Lung (tissue), 12 donors: ENCODE measurements around the gene SMAD1. TPM values are rescaled to one million over a fixed set of nuclear protein-coding genes. Genes with fewer than 3 reads are reported as not detected.
A peak's percentile ranks its signal among the peaks of the same experiment; 100 is the strongest.

Source experiments
- ATAC-seq: fragments of 200-7000 bp; cut with Tn5 transposase; one replicate; pipeline ENCODE4 v1.9.1; 2020; ENCODE audit warnings: moderate number of reproducible peaks; ENCODE audit not compliant: insufficient read depth, low FRiP score
- DNase-seq, 3 donors: peaks; one replicate each; pipeline ENCODE4 v3.0.0-alpha.2; 2013 to 2017
- H3K27ac ChIP-seq, 2 donors: one replicate each; pipeline ENCODE4 v1.5.1; 2013; ENCODE audit warnings: mild to moderate bottlenecking in 2 of 2, moderate library complexity in 2 of 2, control low read depth in 1 of 2, inconsistent platforms in 1 of 2, low read depth in 1 of 2, low read length in 1 of 2
- H3K27me3 ChIP-seq, 3 donors: one replicate each; pipeline ENCODE4 v1.5.1; 2013; ENCODE audit warnings: low read length in 2 of 3; ENCODE audit not compliant: control insufficient read depth in 3 of 3, insufficient read depth in 3 of 3
- H3K36me3 ChIP-seq, 4 donors: one replicate each; pipeline ENCODE4 v1.5.1; 2013; ENCODE audit warnings: low read length in 4 of 4, mild to moderate bottlenecking in 1 of 4, moderate library complexity in 1 of 4; ENCODE audit not compliant: control insufficient read depth in 4 of 4, insufficient read depth in 4 of 4
- H3K4me1 ChIP-seq, 5 donors: one replicate each; pipeline ENCODE4 v1.5.1; 2013; ENCODE audit warnings: low read length in 5 of 5, mild to moderate bottlenecking in 2 of 5, moderate library complexity in 1 of 5; ENCODE audit not compliant: control insufficient read depth in 5 of 5, insufficient read depth in 5 of 5
- H3K4me3 ChIP-seq: one replicate; pipeline ENCODE4 v1.5.1; 2013; ENCODE audit warnings: mild to moderate bottlenecking, control low read depth, moderate library complexity
- H3K9ac ChIP-seq, 2 donors: one replicate each; pipeline ENCODE4 v1.5.1; 2013; ENCODE audit warnings: low read length in 2 of 2, control low read depth in 1 of 2; ENCODE audit not compliant: insufficient read depth in 1 of 2
- H3K9me3 ChIP-seq, 4 donors: one replicate each; pipeline ENCODE4 v1.5.1; 2013; ENCODE audit warnings: low read length in 3 of 4, mild to moderate bottlenecking in 1 of 4, moderate library complexity in 1 of 4; ENCODE audit not compliant: control insufficient read depth in 4 of 4, insufficient read depth in 3 of 4
- WGBS, 2 donors: extraction: QIAGEN DNeasy Blood & Tissue Kit; methylation state at CpG; one replicate each; pipeline ENCODE4 v1.1.7; 2013; 5-methylcytosine and 5-hydroxymethylcytosine counted together
- polyA plus RNA-seq, 2 donors: library from polyadenylated mRNA; stranded (reverse); fragments of 200-250 nt; gene quantifications; one replicate each; pipeline ENCODE4 v1.2.1, GENCODE V29; 2013
- total RNA-seq, 2 donors: library from RNA; depleted of rRNA in 1 of 2; stranded (reverse); fragments of >200 nt in 1 of 2; gene quantifications; one replicate each; pipeline ENCODE4 v1.2.1, GENCODE V29; 2014 to 2021
- TF ChIP-seq, protein P1 (sequence below): IDR thresholded peaks from 2 replicates; pipeline ENCODE4 v1.5.1; 2012; ENCODE audit warnings: mild to moderate bottlenecking; ENCODE audit errors: control extremely low read depth, extremely low read depth
- donor health status: control.
- donor health status: control.
- donor health status: Bipolar disorder and iron deficiency.
- donor health status: healthy.
- donor health status: DM: yes; HTN: yes; CAD: no.

SMAD1 gene
- total and polyA plus RNA-seq, 4 donors: 3.7 to 50.3 (median 19.9) TPM

DNA sequence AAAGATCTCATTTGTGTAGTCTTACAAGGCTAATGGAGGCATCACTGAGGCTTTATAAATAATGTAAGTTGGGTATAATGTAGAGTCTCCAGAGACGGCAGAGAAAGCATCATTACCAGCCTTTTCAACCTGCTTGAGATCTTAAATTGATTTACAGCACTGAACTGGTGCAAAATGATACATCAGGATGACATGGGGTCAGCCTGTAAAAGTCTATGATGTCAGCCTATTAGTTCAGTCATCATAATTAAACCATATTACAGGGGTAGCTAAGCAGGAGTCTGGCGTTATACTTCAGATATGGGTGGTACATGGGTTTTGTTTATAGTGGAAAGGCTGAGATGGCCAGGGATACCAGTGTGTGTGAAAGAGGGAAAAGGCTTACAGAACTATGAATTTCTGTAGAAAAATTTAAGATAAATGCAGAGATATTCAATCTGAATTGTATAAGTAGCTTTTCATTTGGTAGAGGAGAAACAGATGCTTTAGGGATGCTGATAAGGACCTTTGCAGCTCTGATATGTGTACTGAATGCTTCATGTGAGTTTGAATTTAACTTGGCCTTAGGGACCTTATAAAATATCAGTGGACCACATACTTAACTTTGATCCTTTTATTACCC, 2.7 kb downstream of the SMAD1 start:
- ATAC-seq (no peak), DNase-seq (no peak)
- TF ChIP-seq, protein P1, sequence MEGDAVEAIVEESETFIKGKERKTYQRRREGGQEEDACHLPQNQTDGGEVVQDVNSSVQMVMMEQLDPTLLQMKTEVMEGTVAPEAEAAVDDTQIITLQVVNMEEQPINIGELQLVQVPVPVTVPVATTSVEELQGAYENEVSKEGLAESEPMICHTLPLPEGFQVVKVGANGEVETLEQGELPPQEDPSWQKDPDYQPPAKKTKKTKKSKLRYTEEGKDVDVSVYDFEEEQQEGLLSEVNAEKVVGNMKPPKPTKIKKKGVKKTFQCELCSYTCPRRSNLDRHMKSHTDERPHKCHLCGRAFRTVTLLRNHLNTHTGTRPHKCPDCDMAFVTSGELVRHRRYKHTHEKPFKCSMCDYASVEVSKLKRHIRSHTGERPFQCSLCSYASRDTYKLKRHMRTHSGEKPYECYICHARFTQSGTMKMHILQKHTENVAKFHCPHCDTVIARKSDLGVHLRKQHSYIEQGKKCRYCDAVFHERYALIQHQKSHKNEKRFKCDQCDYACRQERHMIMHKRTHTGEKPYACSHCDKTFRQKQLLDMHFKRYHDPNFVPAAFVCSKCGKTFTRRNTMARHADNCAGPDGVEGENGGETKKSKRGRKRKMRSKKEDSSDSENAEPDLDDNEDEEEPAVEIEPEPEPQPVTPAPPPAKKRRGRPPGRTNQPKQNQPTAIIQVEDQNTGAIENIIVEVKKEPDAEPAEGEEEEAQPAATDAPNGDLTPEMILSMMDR: no peak
- peaks cover 0 to 31% (median 13%) of the 10 kb centered on the region in 5 donors for H3K4me1 ChIP-seq
- no peaks in the 10 kb centered on the region for H3K36me3 ChIP-seq
- 76 to 82% methylated on average over 2 of the region's 2 CpGs for WGBS, 2 donors
- no peak overlapping the region for H3K27ac ChIP-seq
- no peak overlapping the region for H3K4me3 ChIP-seq
- no peaks in the 10 kb centered on the region for H3K9me3 ChIP-seq
- peak overlapping the region in 1 of 2 donors; percentile 54 for H3K9ac ChIP-seq
- H3K27me3 ChIP-seq: no peaks in the 10 kb centered on the region

DNA sequence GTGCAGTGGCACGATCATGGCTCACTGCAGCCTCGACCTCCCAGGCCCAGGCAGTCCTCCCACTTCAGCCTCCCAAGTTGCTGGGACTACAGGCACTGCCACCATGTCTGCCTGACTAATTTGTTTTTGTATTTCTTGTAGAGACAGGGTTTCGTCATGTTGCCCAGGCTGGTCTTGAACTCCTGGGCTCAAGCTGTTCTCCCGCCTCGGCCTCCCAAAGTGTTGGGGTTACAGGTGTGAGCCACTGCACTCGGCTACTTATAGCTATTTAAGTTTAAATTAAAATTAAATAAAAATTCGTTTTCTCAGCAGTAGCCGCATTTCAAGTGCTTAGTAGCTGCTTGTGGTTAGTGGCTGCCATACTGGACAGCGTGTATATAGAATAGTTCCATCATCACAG, 3.5 kb downstream of the SMAD1 start:
- Histone ChIP-seq H3K4me3 (no peak overlapping the region), H3K27ac (peak overlapping the region in 1 of 2 donors; percentile 22), H3K27me3 (no peaks in the 10 kb centered on the region), H3K9ac (no peak overlapping the region), H3K36me3 (no peaks in the 10 kb centered on the region), H3K9me3 (no peaks in the 10 kb centered on the region), H3K4me1 (peaks cover 0 to 31% (median 13%) of the 10 kb centered on the region in 5 donors)
- ATAC-seq: no peak
- TF ChIP-seq, protein P1: no peak
- DNase-seq: no peak
- 92 to 99% methylated on average over 9 of the region's 9 CpGs for WGBS, 2 donors

DNA sequence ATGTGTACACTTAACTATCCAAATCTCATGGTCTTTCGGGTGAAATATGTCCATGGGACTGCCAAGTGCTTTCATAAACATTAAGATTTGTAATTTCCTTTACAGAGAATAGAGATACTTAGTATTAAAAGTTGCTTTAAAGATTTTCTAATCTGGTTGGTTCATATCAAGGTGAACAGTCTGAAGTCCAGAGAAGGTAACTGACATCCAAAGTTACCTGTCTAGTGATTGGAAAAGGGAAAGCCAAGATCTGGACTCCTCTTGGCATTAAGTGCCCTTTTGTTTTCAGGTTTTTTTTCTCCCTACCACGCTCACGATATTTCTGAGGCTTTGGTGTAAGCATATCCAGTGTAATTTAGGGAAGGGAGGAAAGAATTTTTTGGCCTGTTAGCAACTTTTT, 5.0 kb downstream of the SMAD1 start:
- H3K36me3 ChIP-seq: no peaks in the 10 kb centered on the region
- ATAC-seq (no peak), DNase-seq (peak in 1 of 3 donors; percentile 19)
- no peak overlapping the region for H3K4me3 ChIP-seq
- no peaks in the 10 kb centered on the region for H3K9me3 ChIP-seq
- no peaks in the 10 kb centered on the region for H3K27me3 ChIP-seq
- H3K27ac ChIP-seq: no peak overlapping the region
- no peak overlapping the region for H3K9ac ChIP-seq
- TF ChIP-seq, protein P1: no peak
- WGBS, 2 donors: 64 to 75% methylated on average over 3 of the region's 3 CpGs
- H3K4me1 ChIP-seq: peaks cover 0 to 28% (median 9%) of the 10 kb centered on the region in 5 donors

DNA sequence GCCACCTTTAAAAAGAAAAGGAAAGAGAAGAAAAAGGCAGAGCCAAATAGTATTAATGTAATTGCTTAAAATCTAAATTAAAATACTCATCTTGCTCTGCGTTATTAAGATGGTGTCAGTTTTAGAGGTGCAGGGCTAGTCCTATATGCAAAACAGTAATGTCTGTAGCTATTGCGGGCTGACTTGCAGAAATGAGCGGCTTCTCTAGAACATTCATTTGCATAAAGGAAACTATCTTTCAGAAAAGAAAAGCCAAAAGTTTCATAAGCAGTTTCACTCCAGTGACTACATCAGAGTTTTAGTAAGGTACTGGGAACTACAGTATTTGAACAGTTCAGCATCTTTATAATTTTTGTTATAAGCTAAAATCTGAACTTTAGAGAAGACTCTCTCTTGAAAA, 6.0 kb downstream of the SMAD1 start:
- Histone ChIP-seq H3K27ac (no peak overlapping the region), H3K9ac (no peak overlapping the region), H3K27me3 (no peaks in the 10 kb centered on the region), H3K9me3 (no peaks in the 10 kb centered on the region), H3K4me1 (peaks cover 1 to 29% (median 10%) of the 10 kb centered on the region in 5 donors), H3K4me3 (no peak overlapping the region), H3K36me3 (no peaks in the 10 kb centered on the region)
- ATAC-seq (no peak), DNase-seq (no peak)
- 24 to 45% methylated on average over 3 of the region's 3 CpGs for WGBS, 2 donors
- TF ChIP-seq, protein P1: no peak
